ENCODE measurements around the gene PTPA. TPM values are rescaled to one million over a fixed set of nuclear protein-coding genes. Genes with fewer than 3 reads are reported as not detected.

The PTPA gene
- total RNA-seq, 1 experiment from 2014 or later: 62.7 TPM

DNA sequence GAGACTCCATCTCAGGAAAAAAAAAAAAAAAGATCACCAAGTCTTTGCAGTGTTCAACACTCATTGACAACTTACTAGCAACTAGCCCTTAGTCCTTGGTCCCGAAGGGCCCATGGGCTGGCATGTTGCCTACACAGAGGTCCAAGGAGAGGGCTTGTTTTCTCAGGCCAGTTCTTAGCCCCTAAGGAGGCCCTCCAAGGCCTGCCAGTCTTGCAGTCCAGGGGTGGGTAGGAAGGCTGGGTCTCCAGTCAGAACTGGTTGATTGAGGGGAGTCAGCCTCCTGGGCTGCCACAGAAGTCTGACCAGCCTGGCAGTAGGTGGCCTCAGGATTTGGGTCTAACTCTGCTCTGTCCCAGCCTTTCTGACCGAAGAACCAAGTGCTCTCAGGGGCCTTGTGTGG lies 34.1 kb downstream of the PTPA start:
- Histone ChIP-seq H3K4me3 (ENCODE audit: low read length) (no peak overlapping the region), H3K79me2 (ENCODE audit: low read length) (no peaks in the 10 kb centered on the region; the same call in 1 of the 2 replicates), H3K27ac (ENCODE audit: low read length) (no peak overlapping the region), H3K9me3 (ENCODE audit: low read length) (no peaks in the 10 kb centered on the region), H3K4me1 (ENCODE audit: low read length) (peaks cover 39% of the 10 kb centered on the region), H3K36me3 (ENCODE audit: insufficient read depth, low read length) (peaks cover 7% of the 10 kb centered on the region; the same call in 1 of the 2 replicates), H3K9me2 (replicated peaks; ENCODE audit: insufficient read depth, low read length) (no peaks in the 10 kb centered on the region), H2AFZ (ENCODE audit: low read length) (no peak overlapping the region), H3K27me3 (ENCODE audit: low read length) (no peaks in the 10 kb centered on the region), H4K20me1 (ENCODE audit: insufficient read depth, low read depth, low read length) (no peaks in the 10 kb centered on the region), H3K9ac (ENCODE audit: low read length) (no peak overlapping the region), H3K4me2 (ENCODE audit: low read depth, low read length, poor library complexity, severe bottlenecking) (no peak overlapping the region)
- no peak for DNase-seq

DNA sequence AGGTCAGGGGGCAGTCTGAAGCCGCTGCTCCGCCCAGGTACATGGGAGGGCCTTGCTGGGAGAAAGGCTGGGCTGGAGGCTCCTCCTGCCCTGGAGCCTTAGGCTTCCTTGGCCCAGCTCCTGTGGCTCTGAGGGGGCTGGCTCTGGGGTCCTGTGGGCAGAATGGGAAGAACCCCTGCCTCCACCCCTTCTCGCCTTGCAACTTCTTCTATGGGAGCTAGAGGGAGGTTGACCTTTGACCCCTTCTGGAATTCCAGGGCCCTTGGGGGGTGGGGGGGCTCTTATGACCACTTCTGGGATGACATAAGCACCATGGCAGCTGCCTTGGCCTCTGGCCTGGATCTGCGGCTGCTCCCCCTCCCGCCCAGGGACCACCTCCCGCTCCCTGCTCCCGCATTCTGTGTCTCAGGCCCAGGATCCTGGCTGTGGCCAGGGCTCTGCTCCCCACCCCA lies 34.7 kb downstream of the PTPA start:
- Histone ChIP-seq H3K27me3 (ENCODE audit: low read length) (no peaks in the 10 kb centered on the region), H3K79me2 (ENCODE audit: low read length) (no peaks in the 10 kb centered on the region; the same call in 1 of the 2 replicates), H3K9me3 (ENCODE audit: low read length) (no peaks in the 10 kb centered on the region), H3K27ac (ENCODE audit: low read length) (no peak overlapping the region), H3K36me3 (ENCODE audit: insufficient read depth, low read length) (peaks cover 7% of the 10 kb centered on the region; the same call in 1 of the 2 replicates), H4K20me1 (ENCODE audit: insufficient read depth, low read depth, low read length) (no peaks in the 10 kb centered on the region), H2AFZ (ENCODE audit: low read length) (no peak overlapping the region), H3K4me1 (ENCODE audit: low read length) (peaks cover 33% of the 10 kb centered on the region), H3K4me2 (ENCODE audit: low read depth, low read length, poor library complexity, severe bottlenecking) (no peak overlapping the region), H3K9me2 (replicated peaks; ENCODE audit: insufficient read depth, low read length) (no peaks in the 10 kb centered on the region), H3K4me3 (ENCODE audit: low read length) (no peak overlapping the region), H3K9ac (ENCODE audit: low read length) (no peak overlapping the region)
- no peak for DNase-seq

DNA sequence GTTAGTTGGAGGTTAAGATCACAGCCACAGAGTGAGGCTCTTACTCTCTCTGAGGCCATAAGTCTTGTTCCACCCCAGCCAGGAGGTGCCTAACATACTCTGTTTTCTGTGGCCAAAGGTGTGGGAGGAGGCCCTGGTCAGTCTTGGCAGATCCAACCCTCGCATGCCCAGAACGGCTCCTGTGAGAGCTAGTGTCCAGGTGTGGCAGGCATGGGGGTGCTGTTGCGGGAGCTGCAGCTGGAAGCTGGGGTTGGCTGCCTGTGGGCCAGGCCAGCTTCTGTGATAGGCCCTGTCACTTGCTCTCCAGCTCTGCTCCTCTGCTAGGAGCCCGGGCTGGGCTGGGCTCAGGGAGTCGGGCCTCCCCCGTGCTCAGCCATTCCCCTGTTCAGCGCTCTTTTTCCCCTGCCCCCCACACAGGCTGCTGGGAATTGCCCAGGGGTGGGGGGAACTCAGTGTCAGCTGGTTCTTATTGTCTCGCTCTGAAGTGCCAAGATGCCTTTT lies 35.3 kb downstream of the PTPA start:
- Histone ChIP-seq H3K9ac (ENCODE audit: low read length) (peak overlapping the region; percentile 27; the same call in 1 of the 2 replicates), H3K4me3 (ENCODE audit: low read length) (no peak overlapping the region), H3K27me3 (ENCODE audit: low read length) (no peaks in the 10 kb centered on the region), H3K36me3 (ENCODE audit: insufficient read depth, low read length) (peaks cover 7% of the 10 kb centered on the region; the same call in 1 of the 2 replicates), H3K9me2 (replicated peaks; ENCODE audit: insufficient read depth, low read length) (no peaks in the 10 kb centered on the region), H2AFZ (ENCODE audit: low read length) (no peak overlapping the region), H3K9me3 (ENCODE audit: low read length) (no peaks in the 10 kb centered on the region), H3K4me1 (ENCODE audit: low read length) (peaks cover 27% of the 10 kb centered on the region), H3K27ac (ENCODE audit: low read length) (no peak overlapping the region), H3K4me2 (ENCODE audit: low read depth, low read length, poor library complexity, severe bottlenecking) (no peak overlapping the region), H3K79me2 (ENCODE audit: low read length) (no peaks in the 10 kb centered on the region; the same call in 1 of the 2 replicates), H4K20me1 (ENCODE audit: insufficient read depth, low read depth, low read length) (no peaks in the 10 kb centered on the region)
- no peak for DNase-seq

DNA sequence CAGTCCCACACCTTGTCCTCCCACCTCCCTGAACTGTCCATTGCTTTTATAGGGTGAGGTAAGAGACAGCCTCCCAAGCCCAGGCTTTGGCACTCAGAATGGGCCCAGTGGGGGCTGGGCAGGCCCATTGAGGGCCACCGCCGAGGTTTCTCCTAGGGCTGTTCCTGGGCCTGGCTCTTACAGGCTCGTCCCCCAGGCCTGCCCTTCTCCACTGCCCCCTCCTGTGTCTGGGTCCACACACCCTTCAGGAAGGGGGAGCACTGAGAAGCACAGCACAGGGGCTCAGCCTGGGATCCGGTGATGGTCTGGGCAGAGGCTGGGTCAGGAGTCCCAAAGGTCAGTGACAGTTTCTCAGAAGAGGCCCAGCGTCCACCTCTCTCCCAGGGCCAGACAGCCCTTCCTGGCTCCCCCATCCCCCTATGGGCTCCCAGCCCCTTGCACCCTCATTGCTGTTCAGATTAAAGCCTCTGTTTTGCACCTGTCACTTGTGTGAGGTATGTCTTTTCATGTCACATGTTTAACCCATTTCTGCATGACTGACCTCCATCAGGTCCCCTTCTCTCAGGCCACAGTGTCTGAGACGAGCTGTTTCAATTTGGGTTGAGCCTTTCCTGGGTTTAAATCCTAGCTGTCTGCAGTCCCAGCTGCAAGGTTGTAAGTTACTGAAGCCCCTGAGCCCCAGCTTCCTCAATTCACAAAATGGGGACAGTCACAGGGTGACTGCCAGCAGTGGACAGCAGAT lies 37.4 kb downstream of the PTPA start:
- no peaks in the 10 kb centered on the region for H3K9me2 ChIP-seq (replicated peaks; ENCODE audit: insufficient read depth, low read length)
- no peak overlapping the region for H3K4me3 ChIP-seq (ENCODE audit: low read length)
- H3K4me2 ChIP-seq (ENCODE audit: low read depth, low read length, poor library complexity, severe bottlenecking): no peak overlapping the region
- no peaks in the 10 kb centered on the region for H3K9me3 ChIP-seq (ENCODE audit: low read length)
- H3K27me3 ChIP-seq (ENCODE audit: low read length): no peaks in the 10 kb centered on the region
- DNase-seq: no peak
- peaks cover 5% of the 10 kb centered on the region for H3K4me1 ChIP-seq (ENCODE audit: low read length)
- H3K27ac ChIP-seq (ENCODE audit: low read length): no peak overlapping the region
- no peak overlapping the region for H3K9ac ChIP-seq (ENCODE audit: low read length)
- peaks cover 6% of the 10 kb centered on the region; the same call in 1 of the 2 replicates for H3K36me3 ChIP-seq (ENCODE audit: insufficient read depth, low read length)
- H2AFZ ChIP-seq (ENCODE audit: low read length): no peak overlapping the region
- no peaks in the 10 kb centered on the region for H4K20me1 ChIP-seq (ENCODE audit: insufficient read depth, low read depth, low read length)
- H3K79me2 ChIP-seq (ENCODE audit: low read length): no peaks in the 10 kb centered on the region; the same call in 1 of the 2 replicates

DNA sequence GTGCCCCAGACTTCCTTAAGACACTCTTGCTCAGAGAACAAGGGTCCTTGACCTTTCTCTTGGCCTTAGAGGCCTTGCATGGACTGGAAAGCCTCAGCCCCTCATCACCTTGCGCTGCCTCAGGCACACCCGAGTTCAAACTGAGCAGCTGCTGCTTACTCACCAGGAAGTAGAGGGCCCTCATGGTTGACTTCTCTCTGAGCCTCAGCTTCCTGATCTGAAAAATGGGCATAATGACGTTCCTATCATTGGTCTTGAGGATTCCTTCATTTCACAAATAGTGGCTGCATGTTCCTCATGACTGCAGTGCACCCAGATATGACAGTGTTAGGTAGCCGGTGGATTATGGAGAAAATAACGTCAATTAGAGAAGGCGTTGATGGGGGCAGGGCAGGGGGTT lies 38.2 kb downstream of the PTPA start:
- Histone ChIP-seq H3K4me1 (ENCODE audit: low read length) (peaks cover 4% of the 10 kb centered on the region; the same call in 1 of the 2 replicates), H3K4me3 (ENCODE audit: low read length) (no peak overlapping the region), H3K79me2 (ENCODE audit: low read length) (no peaks in the 10 kb centered on the region), H3K9me2 (replicated peaks; ENCODE audit: insufficient read depth, low read length) (no peaks in the 10 kb centered on the region), H3K9me3 (ENCODE audit: low read length) (no peaks in the 10 kb centered on the region), H2AFZ (ENCODE audit: low read length) (no peak overlapping the region), H3K27ac (ENCODE audit: low read length) (no peak overlapping the region), H3K27me3 (ENCODE audit: low read length) (no peaks in the 10 kb centered on the region), H4K20me1 (ENCODE audit: insufficient read depth, low read depth, low read length) (no peaks in the 10 kb centered on the region), H3K4me2 (ENCODE audit: low read depth, low read length, poor library complexity, severe bottlenecking) (no peak overlapping the region), H3K36me3 (ENCODE audit: insufficient read depth, low read length) (no peaks in the 10 kb centered on the region), H3K9ac (ENCODE audit: low read length) (no peak overlapping the region)
- no peak for DNase-seq

DNA sequence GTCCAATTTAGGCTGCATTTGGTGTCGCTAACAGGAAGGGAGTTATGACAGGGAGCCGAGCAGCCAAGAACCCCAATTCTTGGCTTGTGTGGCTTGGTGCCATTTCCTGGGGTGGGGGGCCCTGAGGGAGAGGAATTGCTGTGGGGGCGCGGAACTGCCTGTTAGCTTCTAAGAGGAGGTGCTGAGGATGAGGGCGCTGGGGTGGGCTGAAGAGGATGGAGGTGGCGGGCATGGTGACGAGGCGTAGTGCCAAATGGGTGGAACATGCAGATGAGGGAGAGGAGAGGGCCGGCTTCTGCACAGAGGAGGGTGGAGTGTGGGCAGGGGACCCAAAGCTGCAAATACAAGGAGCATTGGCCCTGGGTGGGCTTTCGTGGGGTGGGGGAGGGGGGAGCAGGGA lies 38.9 kb downstream of the PTPA start:
- no peak overlapping the region for H3K9ac ChIP-seq (ENCODE audit: low read length)
- no peaks in the 10 kb centered on the region for H3K9me2 ChIP-seq (replicated peaks; ENCODE audit: insufficient read depth, low read length)
- H3K4me2 ChIP-seq (ENCODE audit: low read depth, low read length, poor library complexity, severe bottlenecking): no peak overlapping the region
- H3K27ac ChIP-seq (ENCODE audit: low read length): no peak overlapping the region
- H4K20me1 ChIP-seq (ENCODE audit: insufficient read depth, low read depth, low read length): no peaks in the 10 kb centered on the region
- H3K79me2 ChIP-seq (ENCODE audit: low read length): no peaks in the 10 kb centered on the region
- peaks cover 4% of the 10 kb centered on the region; the same call in 1 of the 2 replicates for H3K4me1 ChIP-seq (ENCODE audit: low read length)
- no peaks in the 10 kb centered on the region for H3K27me3 ChIP-seq (ENCODE audit: low read length)
- H3K9me3 ChIP-seq (ENCODE audit: low read length): no peaks in the 10 kb centered on the region
- no peak overlapping the region for H3K4me3 ChIP-seq (ENCODE audit: low read length)
- no peaks in the 10 kb centered on the region for H3K36me3 ChIP-seq (ENCODE audit: insufficient read depth, low read length)
- DNase-seq: no peak
- no peak overlapping the region for H2AFZ ChIP-seq (ENCODE audit: low read length)

DNA sequence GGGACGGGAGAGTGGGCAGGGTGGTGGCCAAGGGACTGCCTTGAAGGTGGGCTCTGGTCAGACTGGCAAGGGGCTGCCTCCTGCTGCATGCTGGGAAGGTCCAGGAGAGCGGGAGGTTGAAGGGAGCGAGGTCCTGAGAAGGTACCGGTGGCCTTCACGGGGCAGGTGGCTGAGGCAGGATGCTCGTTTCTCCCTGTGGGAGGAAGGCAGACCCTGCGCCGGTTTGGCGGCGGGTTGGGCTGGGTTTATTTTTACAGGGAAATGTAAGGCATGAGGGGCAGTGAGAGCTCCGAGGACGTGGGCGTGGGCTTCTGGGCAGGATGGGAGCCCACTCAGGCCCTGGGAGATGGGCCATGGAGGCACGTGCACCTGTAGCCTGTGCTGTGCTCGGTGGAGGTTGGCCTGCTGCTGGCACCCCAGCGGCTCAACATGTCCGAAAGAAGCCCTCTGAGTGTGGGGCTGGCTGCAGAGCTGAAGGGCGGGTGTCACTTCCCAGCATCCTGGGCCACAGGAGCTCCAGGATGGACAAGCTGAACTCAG lies 39.5 kb downstream of the PTPA start:
- no peaks in the 10 kb centered on the region for H3K9me2 ChIP-seq (replicated peaks; ENCODE audit: insufficient read depth, low read length)
- no peak overlapping the region for H3K27ac ChIP-seq (ENCODE audit: low read length)
- H2AFZ ChIP-seq (ENCODE audit: low read length): no peak overlapping the region
- no peaks in the 10 kb centered on the region for H3K27me3 ChIP-seq (ENCODE audit: low read length)
- H3K79me2 ChIP-seq (ENCODE audit: low read length): no peaks in the 10 kb centered on the region
- no peak for DNase-seq
- no peaks in the 10 kb centered on the region for H4K20me1 ChIP-seq (ENCODE audit: insufficient read depth, low read depth, low read length)
- no peaks in the 10 kb centered on the region for H3K9me3 ChIP-seq (ENCODE audit: low read length)
- H3K9ac ChIP-seq (ENCODE audit: low read length): no peak overlapping the region
- H3K4me1 ChIP-seq (ENCODE audit: low read length): peaks cover 4% of the 10 kb centered on the region; the same call in 1 of the 2 replicates
- no peak overlapping the region for H3K4me2 ChIP-seq (ENCODE audit: low read depth, low read length, poor library complexity, severe bottlenecking)
- no peaks in the 10 kb centered on the region for H3K36me3 ChIP-seq (ENCODE audit: insufficient read depth, low read length)
- no peak overlapping the region for H3K4me3 ChIP-seq (ENCODE audit: low read length)

DNA sequence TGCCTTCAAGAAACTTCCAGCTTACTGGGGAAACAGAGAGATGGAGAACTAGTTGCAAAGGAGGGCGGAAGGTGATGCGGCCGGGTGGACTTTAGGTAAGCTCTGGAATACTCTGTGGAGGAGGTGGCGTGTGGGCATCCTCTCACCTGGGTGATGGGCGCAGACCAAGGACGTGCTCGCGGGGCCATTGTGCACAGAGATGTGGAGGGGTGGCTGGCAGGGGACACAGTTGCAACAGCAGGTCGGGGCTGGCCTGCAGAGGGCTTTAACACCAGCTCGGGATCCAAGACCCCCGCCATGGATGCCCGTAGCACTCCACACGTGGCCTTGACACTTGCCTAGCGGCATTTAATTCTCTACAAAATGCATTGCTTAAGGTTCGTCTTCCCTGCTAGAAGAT lies 40.3 kb downstream of the PTPA start:
- DNase-seq: no peak
- Histone ChIP-seq H3K4me1 (ENCODE audit: low read length) (peaks cover 4% of the 10 kb centered on the region; the same call in 1 of the 2 replicates), H3K27ac (ENCODE audit: low read length) (no peak overlapping the region), H3K79me2 (ENCODE audit: low read length) (no peaks in the 10 kb centered on the region), H3K9me2 (replicated peaks; ENCODE audit: insufficient read depth, low read length) (no peaks in the 10 kb centered on the region), H3K9ac (ENCODE audit: low read length) (no peak overlapping the region), H3K36me3 (ENCODE audit: insufficient read depth, low read length) (no peaks in the 10 kb centered on the region), H4K20me1 (ENCODE audit: insufficient read depth, low read depth, low read length) (no peaks in the 10 kb centered on the region), H3K9me3 (ENCODE audit: low read length) (no peaks in the 10 kb centered on the region), H2AFZ (ENCODE audit: low read length) (no peak overlapping the region), H3K4me2 (ENCODE audit: low read depth, low read length, poor library complexity, severe bottlenecking) (no peak overlapping the region), H3K27me3 (ENCODE audit: low read length) (no peaks in the 10 kb centered on the region), H3K4me3 (ENCODE audit: low read length) (no peak overlapping the region)

Data from Karpas-422 (cell line).